GM18502 (cell line): ENCODE results near the gene TRIM56.
"Not testable (repeated sequence)": the region's sequence is repeated elsewhere in the genome, so short reads cannot be mapped to it uniquely, and the experiment has no call there.

Source experiments
- ATAC-seq: cut with Tn5 transposase; IDR thresholded peaks from one replicate; pipeline ENCODE4 v1.9.1; 2021; ENCODE audit warnings: mild to moderate bottlenecking; ENCODE audit not compliant: unreplicated experiment, poor library complexity

Gene TRIM56

GRCh38 chr7:101089876-101090275, 4.6 kb downstream of the TRIM56 start:
- ATAC-seq, result no peak

- not testable (repeated sequence) for ATAC-seq
Measured at GRCh38 chr7:101092266-101092905, 7.1 kb downstream of the TRIM56 start.

DNA sequence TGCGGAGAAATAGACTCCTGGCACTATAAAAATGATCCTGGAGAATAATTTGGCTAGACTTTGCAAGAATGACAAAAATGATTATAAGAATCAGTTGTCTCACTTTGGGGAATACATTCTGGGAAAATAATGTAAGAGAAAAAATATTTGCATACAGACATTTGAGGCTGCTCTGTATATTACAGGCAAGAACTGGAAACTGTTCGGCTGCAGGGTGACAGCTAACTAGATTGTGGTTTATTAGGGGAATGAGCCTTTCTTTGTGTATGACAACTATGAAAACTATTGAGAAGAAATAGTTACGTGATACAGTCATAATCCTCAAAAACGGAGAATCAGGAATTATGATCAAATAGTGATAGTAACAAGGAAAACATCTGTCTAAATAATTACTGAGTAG, 8.6 kb downstream of the TRIM56 start:
- no peak for ATAC-seq

- no peak for ATAC-seq
Measured at GRCh38 chr7:101094376-101094775, 9.1 kb downstream of the TRIM56 start.

GRCh38 chr7:101094791-101095375, 9.6 kb downstream of the TRIM56 start:
- ATAC-seq, result no peak

DNA sequence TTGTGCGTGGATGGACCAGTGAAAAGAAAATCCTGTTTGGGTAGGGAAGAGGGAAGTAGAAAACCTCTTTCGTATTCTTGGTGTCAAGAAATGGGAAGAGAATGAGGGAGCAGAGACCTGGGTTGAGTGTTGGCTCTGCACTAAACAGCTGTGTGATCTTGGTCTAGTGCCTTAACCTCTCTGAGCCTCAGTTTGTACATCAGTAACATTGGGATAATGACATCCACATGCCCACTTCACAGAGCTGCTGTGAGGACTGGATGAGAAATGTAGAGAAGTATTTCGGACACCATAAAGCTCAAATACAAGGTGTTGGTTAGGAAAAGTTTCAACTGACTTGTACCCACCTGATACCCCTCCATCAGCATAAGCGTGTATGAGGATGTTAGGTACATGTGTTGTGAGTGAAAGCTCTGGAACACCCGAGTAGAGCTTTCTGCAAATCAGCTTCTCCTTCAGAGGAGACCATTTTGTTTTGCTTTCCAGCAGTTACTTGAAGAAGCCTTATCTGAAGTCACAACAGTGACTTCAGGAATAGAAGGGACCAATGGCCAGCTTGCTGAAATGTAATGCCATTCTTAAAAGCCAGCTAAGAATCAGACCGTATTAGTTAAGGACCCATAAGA, 11.2 kb downstream of the TRIM56 start:
- no peak for ATAC-seq

DNA sequence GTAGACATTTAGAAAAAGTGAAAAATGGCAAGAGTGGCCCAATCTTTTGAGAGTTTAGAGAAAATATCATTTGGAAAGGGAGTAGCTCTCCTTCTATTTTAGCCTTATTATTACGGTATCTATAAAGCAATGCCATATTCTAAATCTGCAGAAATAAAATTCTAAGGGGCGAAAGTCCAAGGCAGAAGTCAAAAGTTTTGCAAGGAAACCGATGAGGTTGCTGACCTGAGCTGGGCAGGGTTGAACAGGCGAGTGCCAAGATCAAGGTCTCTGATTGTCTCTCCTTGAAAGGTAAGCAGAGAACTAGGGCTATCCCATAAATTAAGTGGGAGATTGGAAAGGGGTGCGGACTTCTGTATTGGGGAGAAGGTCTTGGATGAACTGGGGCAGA, 11.7 kb downstream of the TRIM56 start:
- ATAC-seq, result no peak

DNA sequence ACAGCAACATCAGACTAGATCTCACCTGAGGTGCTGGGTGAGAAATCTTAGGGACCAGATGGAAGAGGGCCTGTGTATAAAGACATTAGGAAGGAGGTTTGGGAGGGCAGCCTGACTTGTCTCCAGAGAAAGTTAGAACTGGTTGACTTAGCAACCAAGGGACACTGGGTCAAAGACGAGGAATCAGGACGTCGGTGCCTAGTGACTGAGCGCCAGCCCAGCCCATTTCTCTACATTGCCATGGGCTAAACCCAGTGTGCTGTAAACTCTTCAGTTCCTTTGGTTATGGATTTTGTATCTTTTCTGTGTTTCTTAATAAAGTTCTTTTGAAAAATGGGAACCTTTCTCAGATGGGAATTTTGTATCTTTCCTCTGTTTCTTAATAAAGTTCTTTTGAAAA, 12.3 kb downstream of the TRIM56 start:
- no peak for ATAC-seq

DNA sequence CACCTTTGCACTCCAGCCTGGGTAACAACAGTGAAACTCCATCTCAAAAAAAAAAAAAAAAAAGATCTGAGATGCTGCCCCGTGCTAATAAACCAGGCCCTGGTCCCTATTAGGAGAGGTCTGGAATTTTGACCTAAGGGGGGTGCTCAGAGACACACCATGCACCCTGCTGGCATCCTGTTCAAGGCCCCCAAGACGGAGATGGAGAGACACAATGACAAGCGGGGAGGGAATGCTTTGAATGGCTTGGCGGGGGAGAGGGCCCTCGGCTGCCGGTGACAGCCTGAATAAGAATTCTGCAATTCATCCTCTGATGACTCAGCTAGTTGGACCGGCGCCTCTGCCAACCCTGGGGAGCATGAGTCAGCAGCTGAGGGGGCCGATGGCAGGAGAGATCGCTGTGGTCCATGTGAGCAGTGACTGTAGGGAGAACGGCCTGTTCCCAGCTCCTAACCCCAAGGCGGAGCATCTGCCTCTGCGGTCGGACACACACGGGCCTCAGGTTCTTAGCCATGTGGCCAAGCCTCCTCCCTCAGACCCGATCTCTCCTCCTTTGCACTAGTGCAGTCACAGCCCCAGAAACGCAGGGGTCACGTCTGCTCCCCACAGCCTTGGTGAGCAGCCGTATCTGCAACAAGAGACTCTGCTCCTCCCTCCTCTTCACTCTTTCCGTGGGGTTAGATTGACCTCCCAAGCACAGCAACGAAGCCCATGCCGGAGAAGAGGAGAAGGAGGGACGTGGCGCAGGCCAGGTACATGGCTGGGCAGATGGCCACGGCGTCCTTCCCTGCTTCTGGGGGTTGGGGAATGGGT, 14.9 kb downstream of the TRIM56 start:
- no peak for ATAC-seq

- no peak for ATAC-seq
Measured at GRCh38 chr7:101100858-101101847, 15.9 kb downstream of the TRIM56 start.

- ATAC-seq, result no peak
Measured at GRCh38 chr7:101102026-101102425, 16.7 kb downstream of the TRIM56 start.

DNA sequence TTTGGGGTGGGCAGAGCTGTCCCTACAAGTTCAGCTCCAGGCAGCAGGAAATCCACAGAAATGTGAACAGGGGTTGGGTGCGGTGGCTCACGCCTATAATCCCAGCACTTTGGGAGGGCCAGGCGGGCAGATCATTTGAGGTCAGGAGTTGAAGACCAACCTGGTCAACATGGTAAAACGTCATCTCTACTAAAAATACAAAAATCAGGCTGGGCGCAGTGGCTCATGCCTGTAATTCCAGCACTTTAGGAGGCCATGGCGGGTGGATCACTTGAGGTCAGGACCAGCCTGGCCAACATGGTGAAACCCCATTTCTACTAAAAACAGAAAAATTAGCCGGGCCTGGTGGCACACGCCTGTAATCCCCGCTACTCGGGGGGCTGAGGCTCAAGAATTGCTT, 18.4 kb downstream of the TRIM56 start:
- ATAC-seq, result not testable (repeated sequence)

DNA sequence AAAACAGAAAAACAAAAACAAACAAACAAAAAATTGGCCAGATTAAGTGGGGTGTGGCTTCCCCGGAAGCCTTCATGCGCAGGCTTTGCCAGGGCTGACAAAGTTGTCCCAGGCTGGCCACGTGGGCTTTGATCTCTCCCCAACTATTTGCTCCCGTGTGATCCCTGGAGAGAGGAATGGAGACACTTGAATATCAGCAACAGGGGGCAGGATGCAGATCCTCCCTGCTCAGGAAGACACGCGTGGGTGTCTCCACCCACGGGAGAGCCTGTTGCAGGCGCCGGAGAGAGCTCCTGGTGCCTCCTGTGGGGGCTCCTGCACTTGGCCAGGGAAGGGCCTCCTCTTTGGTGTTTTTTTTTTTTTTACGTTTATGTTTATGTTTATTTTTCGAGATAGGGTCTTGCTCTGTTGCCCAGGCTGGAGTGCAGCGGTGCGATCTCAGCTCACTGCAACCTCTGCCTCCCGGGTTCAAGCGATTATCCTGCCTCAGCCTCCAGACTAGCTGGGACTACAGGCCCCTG, 19.0 kb downstream of the TRIM56 start:
- no peak for ATAC-seq

DNA sequence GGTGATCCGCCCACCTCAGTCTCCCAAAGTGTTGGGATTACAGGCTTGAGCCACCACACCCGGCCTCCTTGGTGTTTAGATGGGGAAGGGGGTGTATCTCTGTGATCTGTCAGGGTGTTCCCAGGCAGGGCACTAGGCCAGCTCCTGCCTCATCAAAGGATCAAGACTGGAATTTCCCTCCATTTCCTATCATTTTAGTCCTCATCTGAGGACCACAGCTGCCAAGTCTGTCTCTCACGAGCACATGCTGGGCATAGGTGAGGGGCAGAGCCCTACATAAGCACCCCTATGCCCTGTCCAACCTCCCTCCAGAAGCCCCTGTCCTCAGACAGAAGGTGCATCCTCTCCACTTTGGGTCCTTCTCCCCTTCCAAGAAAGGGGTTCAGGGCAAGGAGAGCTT, 19.5 kb downstream of the TRIM56 start:
- ATAC-seq, result no peak

- ATAC-seq, result not testable (repeated sequence)
Measured at GRCh38 chr7:101105248-101105647, 20.0 kb downstream of the TRIM56 start.

DNA sequence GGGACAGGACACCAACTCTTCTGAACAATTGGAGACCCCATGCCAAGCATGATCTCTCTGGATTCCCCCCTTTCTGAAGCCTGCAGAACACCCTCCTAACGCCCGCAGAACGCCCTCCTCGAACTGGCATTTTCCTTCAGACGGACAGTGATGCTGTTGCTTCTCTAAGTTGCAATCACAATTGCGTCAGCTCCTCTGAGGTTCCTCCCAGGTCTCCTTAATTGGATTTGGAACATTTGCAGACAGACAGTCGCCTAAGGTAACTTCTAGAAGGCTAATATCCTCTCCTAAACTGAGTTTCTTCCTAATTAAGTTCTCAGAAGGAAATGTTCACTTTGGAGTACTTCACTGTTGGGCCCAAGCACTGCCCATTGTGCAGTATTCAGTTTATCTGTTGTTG, 21.1 kb downstream of the TRIM56 start:
- no peak for ATAC-seq

- no peak for ATAC-seq
Measured at GRCh38 chr7:101108330-101108857, 23.1 kb downstream of the TRIM56 start.

DNA sequence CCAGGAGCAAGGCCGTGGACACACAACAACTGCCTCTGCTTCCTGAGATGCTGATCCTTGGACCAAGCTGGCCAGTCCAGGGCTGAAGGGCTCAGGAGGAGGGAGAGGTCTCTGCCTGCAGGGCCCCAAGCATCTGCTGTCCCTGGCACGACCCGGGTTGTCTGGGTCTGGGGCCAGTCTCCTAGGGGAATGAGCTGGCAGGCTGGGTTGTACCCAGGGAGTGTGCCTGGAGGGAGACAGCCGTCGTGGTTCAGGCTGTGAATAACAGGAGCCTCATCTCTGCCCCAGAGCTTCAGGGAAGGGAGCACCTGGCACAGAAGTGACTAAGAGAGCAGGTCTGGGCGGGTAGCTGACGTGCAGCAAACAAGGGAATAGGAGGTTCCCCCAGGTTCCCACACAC, 23.7 kb downstream of the TRIM56 start:
- ATAC-seq, result no peak

DNA sequence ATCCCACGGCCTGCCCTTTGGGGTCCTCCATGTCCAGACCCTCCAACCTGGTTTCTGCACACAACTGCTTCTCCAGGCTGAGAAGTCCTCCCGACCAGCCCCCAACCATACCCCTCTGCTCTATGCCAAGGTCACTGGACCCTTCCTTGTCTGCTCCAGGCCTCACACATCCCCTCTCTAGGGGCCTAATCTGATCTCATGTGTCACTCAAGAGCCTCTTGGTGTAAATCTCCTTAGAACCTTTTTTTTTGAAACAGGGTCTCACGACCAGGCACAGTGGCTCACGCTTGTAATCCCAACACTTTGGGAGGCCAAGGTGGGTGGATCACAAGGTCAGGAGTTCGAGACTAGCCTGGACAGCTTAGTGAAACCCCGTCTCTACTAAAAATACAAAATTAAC, 24.1 kb downstream of the TRIM56 start:
- ATAC-seq, result no peak
